K562 (cell line): ENCODE results near the gene SAP30BP. TPM values are rescaled to one million over a fixed set of nuclear protein-coding genes. Genes with fewer than 3 reads are reported as not detected.

ENCODE experiments used
- E2F4 ChIP-seq: sonication (generic); formaldehyde crosslinking; IDR thresholded peaks from 2 replicates; pipeline ENCODE4 v1.8.0; 2022; ENCODE audit warnings: mild to moderate bottlenecking, low read depth, missing genetic modification reagents
- EWSR1 ChIP-seq: fragments of 450-650 bp; IDR thresholded peaks from 2 replicates; pipeline ENCODE4 v1.6.1; 2018; ENCODE audit warnings: borderline replicate concordance, mild to moderate bottlenecking, low read depth, moderate library complexity; ENCODE audit not compliant: partially characterized antibody
- FOS ChIP-seq: IDR thresholded peaks from 3 replicates; pipeline ENCODE4 v1.6.1; 2011; ENCODE audit not compliant: insufficient read length; ENCODE audit errors: extremely low read depth
- FOXP4 ChIP-seq: sonication (generic); formaldehyde crosslinking; IDR thresholded peaks from 2 replicates; pipeline ENCODE4 v1.8.0; 2022; ENCODE audit warnings: mild to moderate bottlenecking, missing genetic modification reagents, borderline replicate concordance
- IRF2 ChIP-seq: sonication (generic); formaldehyde crosslinking; IDR thresholded peaks from 2 replicates; pipeline ENCODE4 v1.8.1; 2022; ENCODE audit warnings: mild to moderate bottlenecking, missing genetic modification reagents
- NCOA1 ChIP-seq: fragments of 450-650 bp; IDR thresholded peaks from 2 replicates; pipeline ENCODE4 v1.6.1; 2016; ENCODE audit warnings: low read depth
- PHF8 ChIP-seq: fragments of 200-600 bp; sonication (generic); IDR thresholded peaks from 2 replicates; pipeline ENCODE4 v1.6.1; 2012; ENCODE audit warnings: mixed run types, mild to moderate bottlenecking, inconsistent platforms, low read length, moderate library complexity, borderline replicate concordance
- PURB ChIP-seq: sonication (generic); formaldehyde crosslinking; IDR thresholded peaks from 2 replicates; pipeline ENCODE4 v1.9.0; 2021; ENCODE audit warnings: low read depth, mild to moderate bottlenecking, missing genetic modification reagents
- RBM14 ChIP-seq: fragments of 200-400 bp; formaldehyde crosslinking; IDR thresholded peaks from 2 replicates; pipeline ENCODE4 v1.6.1; 2018; ENCODE audit warnings: low read depth, mild to moderate bottlenecking, low read length, moderate library complexity, borderline replicate concordance; ENCODE audit not compliant: insufficient read depth
- RBM15 ChIP-seq: fragments of 200-400 bp; formaldehyde crosslinking; IDR thresholded peaks from 2 replicates; pipeline ENCODE4 v1.6.1; 2018; ENCODE audit warnings: mild to moderate bottlenecking, low read length, moderate library complexity; ENCODE audit not compliant: insufficient read depth
- RHOXF2B ChIP-seq: fragments of 250-450 bp; sonication (Bioruptor Pico); conservative IDR thresholded peaks from 2 replicates; pipeline ENCODE4 v1.5.1; 2021
- TAF1 ChIP-seq: IDR thresholded peaks from 2 replicates; pipeline ENCODE4 v1.6.1; 2011; ENCODE audit warnings: mild to moderate bottlenecking, low read length, moderate library complexity; ENCODE audit not compliant: insufficient read depth, control insufficient read depth, severe bottlenecking; ENCODE audit errors: extremely low read depth
- ZKSCAN8 ChIP-seq: fragments of 200-800 bp; sonication (Bioruptor generic); IDR thresholded peaks from 2 replicates; pipeline ENCODE4 v1.6.1; 2016; ENCODE audit warnings: missing genetic modification characterization, missing compliant biosample characterization
- ZMIZ1 ChIP-seq, 2 experiments: fragments of 150-350 bp in 1 of 2; IDR thresholded peaks; 2 replicates each; pipeline ENCODE4 v1.6.1; 2012 to 2016; ENCODE audit warnings: low read depth in 2 of 2, low read length in 2 of 2, mild to moderate bottlenecking in 1 of 2, moderate library complexity in 1 of 2
- ZNF274 ChIP-seq: IDR thresholded peaks from 2 replicates; pipeline ENCODE4 v1.6.1; 2011; ENCODE audit warnings: low read depth, mild to moderate bottlenecking, low read length, moderate library complexity, borderline replicate concordance
- ZNF277 ChIP-seq: fragments of 250-450 bp; sonication (Bioruptor Pico); IDR thresholded peaks from 2 replicates; pipeline ENCODE4 v1.8.0; 2022; ENCODE audit warnings: inconsistent platforms, mild to moderate bottlenecking, moderate library complexity, borderline replicate concordance
- ZNF79 ChIP-seq: fragments of 250-450 bp; sonication (Bioruptor Pico); IDR thresholded peaks from 2 replicates; pipeline ENCODE4 v1.4.0; 2020; ENCODE audit warnings: low read depth, mild to moderate bottlenecking, moderate library complexity
- polyA plus RNA-seq, 8 experiments: library from polyadenylated mRNA; depleted of rRNA in 4 of 8; stranded (reverse) in 5 of 8; unstranded in 3 of 8; fragments of >200 nt; fragmentation: Nextera tagmentation in 2 of 8; fragmentation: Illumina TruSeq in 1 of 8; extraction: Ambion mirVana in 2 of 8; extraction: Trizol in 1 of 8; gene quantifications; 2 replicates each; pipeline versions ENCODE4 v1.2.1 to v1.2.3, GENCODE V29; 2011 to 2014; ENCODE audit warnings: inconsistent platforms in 1 of 8, missing spikeins in 1 of 8
- total RNA-seq, 7 experiments: library from RNA; depleted of rRNA in 6 of 7; stranded (reverse); fragments of >200 nt in 6 of 7; fragmentation: Illumina TruSeq in 2 of 7; extraction: Trizol in 2 of 7; gene quantifications; 2 replicates each; pipeline versions ENCODE4 v1.2.1 to v1.2.3, GENCODE V29; 2011 to 2021; ENCODE audit warnings: low replicate concordance in 1 of 7

SAP30BP gene
- total and polyA plus RNA-seq, 9 of the 15 experiments (the other 6 are each of a cell fraction or from before 2014, with no cell fraction given), result 45.3 to 154 (median 71.7) TPM

GRCh38 chr17:75647061-75647460 is 20.1 kb upstream of the SAP30BP start (continued):
- no peak for TF ChIP-seq ZKSCAN8
- no peak for TF ChIP-seq RHOXF2B
- no peak for TF ChIP-seq ZMIZ1 (IDR thresholded peaks at IDR 0.05; ENCODE audit: low read depth in 2 of 2, low read length in 2 of 2)
- no peak for TF ChIP-seq PURB (CRISPR knock-in tag)
- no peak for TF ChIP-seq IRF2 (CRISPR knock-in tag)
- no peak for TF ChIP-seq ZNF274
- TF ChIP-seq FOXP4 (CRISPR knock-in tag), result no peak
- TF ChIP-seq E2F4 (CRISPR knock-in tag), result no peak
- no peak for TF ChIP-seq NCOA1
- TF ChIP-seq PHF8, result no peak
- TF ChIP-seq RBM15, result no peak
- no peak for TF ChIP-seq FOS
- TF ChIP-seq ZNF277 (CRISPR knock-in tag), result no peak
- no peak for TF ChIP-seq EWSR1
- no peak for TF ChIP-seq RBM14
- TF ChIP-seq TAF1, result no peak
- TF ChIP-seq ZNF79, result no peak
